Fibroblast of pulmonary artery (primary cell): ENCODE results near the gene NPDC1.

Experiments
- DNase-seq: peaks from one replicate; pipeline ENCODE4 v3.0.0-alpha.2; 2010; ENCODE audit warnings: low read depth
- H3K4me3 ChIP-seq: replicated peaks from 2 replicates; pipeline ENCODE4 v1.5.1; 2011; ENCODE audit warnings: low read depth, mild to moderate bottlenecking, control low read depth, low read length, moderate library complexity
- TF ChIP-seq, protein P1 (sequence below): IDR thresholded peaks from 2 replicates; pipeline ENCODE4 v1.5.1; 2011; ENCODE audit warnings: mild to moderate bottlenecking, control low read depth, low read length, inconsistent platforms; ENCODE audit errors: missing control alignments

Gene NPDC1

GRCh38 chr9:137085920-137086530 is 40.0 kb upstream of the NPDC1 start:
- peak; percentile 26 for DNase-seq
- H3K4me3 ChIP-seq, result peak overlapping the region; percentile 76
- TF ChIP-seq, protein P1, sequence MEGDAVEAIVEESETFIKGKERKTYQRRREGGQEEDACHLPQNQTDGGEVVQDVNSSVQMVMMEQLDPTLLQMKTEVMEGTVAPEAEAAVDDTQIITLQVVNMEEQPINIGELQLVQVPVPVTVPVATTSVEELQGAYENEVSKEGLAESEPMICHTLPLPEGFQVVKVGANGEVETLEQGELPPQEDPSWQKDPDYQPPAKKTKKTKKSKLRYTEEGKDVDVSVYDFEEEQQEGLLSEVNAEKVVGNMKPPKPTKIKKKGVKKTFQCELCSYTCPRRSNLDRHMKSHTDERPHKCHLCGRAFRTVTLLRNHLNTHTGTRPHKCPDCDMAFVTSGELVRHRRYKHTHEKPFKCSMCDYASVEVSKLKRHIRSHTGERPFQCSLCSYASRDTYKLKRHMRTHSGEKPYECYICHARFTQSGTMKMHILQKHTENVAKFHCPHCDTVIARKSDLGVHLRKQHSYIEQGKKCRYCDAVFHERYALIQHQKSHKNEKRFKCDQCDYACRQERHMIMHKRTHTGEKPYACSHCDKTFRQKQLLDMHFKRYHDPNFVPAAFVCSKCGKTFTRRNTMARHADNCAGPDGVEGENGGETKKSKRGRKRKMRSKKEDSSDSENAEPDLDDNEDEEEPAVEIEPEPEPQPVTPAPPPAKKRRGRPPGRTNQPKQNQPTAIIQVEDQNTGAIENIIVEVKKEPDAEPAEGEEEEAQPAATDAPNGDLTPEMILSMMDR, result no peak

DNA sequence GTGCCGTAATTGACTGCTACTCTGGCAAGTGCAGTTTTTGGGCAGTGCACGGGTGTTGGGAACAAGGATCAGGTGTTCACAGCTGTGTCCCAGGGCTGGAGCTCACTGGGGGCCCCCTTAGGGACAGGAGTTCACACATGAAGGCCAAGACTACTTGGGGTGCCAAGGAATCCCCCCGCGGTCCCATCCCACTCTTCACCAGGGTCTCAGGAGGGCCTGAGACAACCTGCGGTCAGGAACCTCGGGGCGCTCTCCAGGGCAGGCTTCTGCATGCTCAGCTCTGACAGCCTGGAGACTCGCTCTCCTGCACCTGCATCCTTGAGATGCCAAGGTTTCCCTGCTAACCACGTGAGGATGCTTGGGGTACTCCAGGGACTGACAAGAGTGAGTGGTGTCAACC is 38.5 kb upstream of the NPDC1 start:
- no peak for DNase-seq
- H3K4me3 ChIP-seq, result no peak overlapping the region
- TF ChIP-seq, protein P1, result no peak

DNA sequence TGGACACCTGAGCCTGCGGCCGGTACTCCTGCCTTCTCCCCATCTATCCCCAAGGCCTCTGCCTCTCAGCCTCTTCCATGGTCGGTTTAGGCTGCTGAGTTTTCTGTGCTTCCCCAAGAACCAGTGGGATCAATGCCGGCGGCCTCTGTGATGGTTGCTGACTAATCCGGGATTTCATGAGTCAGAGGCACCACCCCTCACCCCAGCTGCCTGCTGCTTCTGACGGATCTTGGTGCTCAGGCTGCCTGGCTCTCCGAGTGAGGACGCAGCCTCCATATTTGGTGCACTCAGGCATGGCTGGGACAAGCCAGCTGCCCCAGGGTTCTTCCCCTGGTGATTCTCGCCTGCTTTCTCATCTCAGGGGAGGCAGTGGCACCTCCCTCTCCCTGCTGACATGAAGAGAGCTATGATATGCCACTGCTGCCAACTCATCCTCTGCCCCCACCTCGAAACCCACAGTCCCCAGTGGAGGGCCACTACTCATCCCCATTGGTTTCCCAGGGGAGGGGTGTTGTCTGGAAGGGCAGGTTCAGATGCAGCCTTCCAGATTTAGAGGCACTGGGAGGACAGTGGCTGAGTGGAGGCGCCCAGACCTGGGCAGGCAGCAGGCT is 37.5 kb upstream of the NPDC1 start:
- no peak overlapping the region for H3K4me3 ChIP-seq
- DNase-seq, result peak; percentile 93
- TF ChIP-seq, protein P1, result no peak

DNA sequence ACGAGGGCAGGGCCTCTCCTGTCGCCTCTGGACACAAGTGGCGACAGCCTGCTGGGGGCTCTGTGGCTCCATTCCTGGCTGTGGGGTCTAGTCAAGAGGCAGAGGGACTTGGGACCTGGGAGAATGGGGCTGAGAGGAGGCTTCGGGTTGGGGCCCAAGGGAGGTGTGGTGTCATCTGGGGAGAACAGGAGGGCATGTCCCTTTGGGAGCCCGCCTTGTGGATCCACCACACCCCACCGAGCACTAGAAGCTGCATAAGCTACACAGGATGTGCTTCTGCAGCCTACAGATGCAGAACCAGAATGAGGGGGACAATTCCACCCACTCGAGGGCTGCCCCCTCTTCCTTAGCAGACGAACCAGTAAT is 36.9 kb upstream of the NPDC1 start:
- no peak overlapping the region for H3K4me3 ChIP-seq
- DNase-seq, result no peak
- TF ChIP-seq, protein P1, result no peak

DNA sequence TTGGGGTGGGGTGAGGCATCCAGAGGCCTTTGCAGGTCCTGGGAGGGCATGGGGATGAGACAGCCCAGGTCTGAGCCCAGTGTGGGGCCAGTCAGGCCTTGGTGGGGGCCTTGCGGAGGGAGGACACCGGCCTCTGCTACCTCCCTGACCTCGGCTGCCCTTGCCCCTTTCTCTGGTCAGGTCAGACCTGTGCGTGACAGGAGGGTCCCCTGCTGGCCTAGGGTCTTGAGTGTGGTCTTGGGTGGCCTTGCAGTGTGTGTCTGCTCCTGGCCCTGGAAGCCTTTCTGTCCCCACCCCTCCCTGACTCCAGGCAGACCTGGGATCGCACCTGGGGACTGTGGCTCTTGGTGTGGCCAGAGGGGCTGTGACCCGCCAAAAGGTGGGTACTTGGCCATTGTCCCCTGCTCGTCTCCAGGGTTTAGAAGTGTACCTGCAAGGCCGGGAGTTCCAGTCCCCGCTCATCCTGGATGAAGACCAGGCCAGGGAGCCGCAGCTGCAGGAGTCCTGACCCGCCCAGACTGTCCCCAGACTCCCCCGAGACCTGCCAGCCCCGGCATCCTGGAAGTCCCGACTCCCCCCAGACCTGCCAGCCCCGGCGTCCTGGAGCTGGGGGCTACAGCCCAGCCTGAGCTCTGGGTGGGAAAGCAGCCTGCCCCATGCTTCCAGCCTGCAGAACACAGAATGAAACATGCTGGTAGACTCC is 36.4 kb upstream of the NPDC1 start:
- DNase-seq, result no peak
- TF ChIP-seq, protein P1, result no peak

GRCh38 chr9:137080260-137081122 is 34.5 kb upstream of the NPDC1 start:
- TF ChIP-seq, protein P1, result no peak
- H3K4me3 ChIP-seq, result no peak overlapping the region
- DNase-seq, result no peak

More for the DNA sequence above, 36.4 kb upstream of the NPDC1 start:
- H3K4me3 ChIP-seq, result no peak overlapping the region
